H9 (cell line): ENCODE results near the gene TRIO. TPM values are rescaled to one million over a fixed set of nuclear protein-coding genes. Genes with fewer than 3 reads are reported as not detected.
A peak's percentile ranks its signal among the peaks of the same experiment; 100 is the strongest.

Experiments used
- DNase-seq: peaks from one replicate; pipeline ENCODE4 v3.0.0-alpha.2; 2017
- H2AFZ ChIP-seq: one replicate; pipeline ENCODE4 v1.6.1; 2013; ENCODE audit warnings: mild to moderate bottlenecking, low read length, control low read depth, moderate library complexity
- H2AK5ac ChIP-seq: 2 replicates; pipeline ENCODE4 v1.6.1; 2013; ENCODE audit warnings: low read length, control low read depth, mixed read lengths; ENCODE audit not compliant: insufficient read length
- H2BK120ac ChIP-seq: one replicate; pipeline ENCODE4 v1.6.1; 2013; ENCODE audit warnings: low read depth, mild to moderate bottlenecking, low read length, control low read depth, inconsistent platforms; ENCODE audit not compliant: poor library complexity, severe bottlenecking
- H2BK12ac ChIP-seq: 2 replicates; pipeline ENCODE4 v1.6.1; 2013; ENCODE audit warnings: low read length, control low read depth, mixed read lengths, low read depth; ENCODE audit not compliant: insufficient read length
- H2BK15ac ChIP-seq: 2 replicates; pipeline ENCODE4 v1.6.1; 2013; ENCODE audit warnings: low read depth, low read length, control low read depth
- H2BK20ac ChIP-seq: one replicate; pipeline ENCODE4 v1.6.1; 2013; ENCODE audit warnings: low read depth, mild to moderate bottlenecking, low read length, control low read depth, inconsistent platforms; ENCODE audit not compliant: poor library complexity, severe bottlenecking
- H2BK5ac ChIP-seq: 2 replicates; pipeline ENCODE4 v1.6.1; 2013; ENCODE audit warnings: low read length, control low read depth, mixed read lengths; ENCODE audit not compliant: insufficient read length
- H3K14ac ChIP-seq: 2 replicates; pipeline ENCODE4 v1.6.1; 2013; ENCODE audit warnings: low read length, control low read depth; ENCODE audit not compliant: insufficient read depth
- H3K18ac ChIP-seq: 2 replicates; pipeline ENCODE4 v1.6.1; 2013; ENCODE audit warnings: low read depth, mild to moderate bottlenecking, mixed read lengths, low read length, control low read depth; ENCODE audit not compliant: insufficient read length
- H3K23ac ChIP-seq: 2 replicates; pipeline ENCODE4 v1.6.1; 2013; ENCODE audit warnings: low read length, control low read depth, mixed read lengths, low read depth; ENCODE audit not compliant: insufficient read length
- H3K23me2 ChIP-seq: 2 replicates; pipeline ENCODE4 v1.6.1; 2013; ENCODE audit warnings: low read depth, mild to moderate bottlenecking, mixed read lengths, low read length, control low read depth; ENCODE audit not compliant: insufficient read length, poor library complexity, severe bottlenecking
- H3K27ac ChIP-seq: 2 replicates; pipeline ENCODE4 v1.5.1; 2013; ENCODE audit warnings: low read length, control low read depth, mixed read lengths, low read depth; ENCODE audit not compliant: insufficient read length
- H3K27me3 ChIP-seq: 2 replicates; pipeline ENCODE4 v1.6.1; 2013; ENCODE audit warnings: low read length, control low read depth, inconsistent platforms; ENCODE audit not compliant: insufficient read depth
- H3K4ac ChIP-seq: 2 replicates; pipeline ENCODE4 v1.6.1; 2013; ENCODE audit warnings: low read depth, mild to moderate bottlenecking, control low read depth, inconsistent platforms, low read length, moderate library complexity
- H3K4me1 ChIP-seq: 2 replicates; pipeline ENCODE4 v1.6.1; 2013; ENCODE audit warnings: low read length, control low read depth, inconsistent platforms; ENCODE audit not compliant: insufficient read depth
- H3K4me2 ChIP-seq: 2 replicates; pipeline ENCODE4 v1.6.1; 2013; ENCODE audit warnings: low read length, control low read depth, mixed read lengths; ENCODE audit not compliant: insufficient read length, insufficient read depth
- H3K56ac ChIP-seq: 2 replicates; pipeline ENCODE4 v1.6.1; 2013; ENCODE audit warnings: low read depth, mild to moderate bottlenecking, mixed read lengths, low read length, control low read depth; ENCODE audit not compliant: insufficient read length
- H3K79me1 ChIP-seq: 2 replicates; pipeline ENCODE4 v1.6.1; 2013; ENCODE audit warnings: low read depth, mild to moderate bottlenecking, moderate library complexity, low read length, control low read depth, inconsistent platforms; ENCODE audit not compliant: insufficient read depth, poor library complexity, severe bottlenecking
- H3K79me2 ChIP-seq: 2 replicates; pipeline ENCODE4 v1.6.1; 2013; ENCODE audit warnings: low read length, control low read depth, inconsistent platforms; ENCODE audit not compliant: insufficient read depth
- H3K9ac ChIP-seq: 2 replicates; pipeline ENCODE4 v1.6.1; 2013; ENCODE audit warnings: low read length, control low read depth, mixed read lengths; ENCODE audit not compliant: insufficient read length; ENCODE audit errors: extremely low read depth
- H3K9me3 ChIP-seq: one replicate; pipeline ENCODE4 v1.6.1; 2013; ENCODE audit warnings: low read depth, low read length, inconsistent platforms; ENCODE audit not compliant: control insufficient read depth
- H3T11ph ChIP-seq: one replicate; pipeline ENCODE4 v1.6.1; 2013; ENCODE audit warnings: mild to moderate bottlenecking, low read length, control low read depth, inconsistent platforms
- H4K20me1 ChIP-seq: one replicate; pipeline ENCODE4 v1.6.1; 2013; ENCODE audit not compliant: control insufficient read depth, insufficient read length, insufficient read depth
- H4K5ac ChIP-seq: 2 replicates; pipeline ENCODE4 v1.6.1; 2013; ENCODE audit warnings: low read depth, mild to moderate bottlenecking, mixed read lengths, low read length, control low read depth; ENCODE audit not compliant: insufficient read length
- H4K8ac ChIP-seq: replicated peaks from 2 replicates; pipeline ENCODE4 v1.6.1; 2013; ENCODE audit warnings: low read length, control low read depth, mixed read lengths, low read depth; ENCODE audit not compliant: insufficient read length
- H4K91ac ChIP-seq: 2 replicates; pipeline ENCODE4 v1.6.1; 2013; ENCODE audit warnings: low read depth, mild to moderate bottlenecking, moderate library complexity, mixed read lengths, low read length, control low read depth; ENCODE audit not compliant: insufficient read length
- H3K27ac Mint-ChIP-seq, 3 experiments: 2 replicates in 2 of 3; 3 replicates in 1 of 3; pipeline ENCODE4 v1.8.0; 2020 to 2021; ENCODE audit warnings: mixed read lengths in 3 of 3, mild to moderate bottlenecking in 1 of 3, moderate library complexity in 1 of 3
- H3K27me3 Mint-ChIP-seq: 2 replicates; pipeline ENCODE4 v1.8.0; 2021; ENCODE audit warnings: low read depth, mild to moderate bottlenecking, moderate library complexity, mixed read lengths
- H3K36me3 Mint-ChIP-seq, 3 experiments: 2 replicates in 2 of 3; 3 replicates in 1 of 3; pipeline ENCODE4 v1.8.0; 2020 to 2021; ENCODE audit warnings: low read depth in 3 of 3, mixed read lengths in 3 of 3; ENCODE audit not compliant: insufficient read depth in 1 of 3
- H3K4me1 Mint-ChIP-seq, 2 experiments: 2 replicates each; pipeline ENCODE4 v1.8.0; 2020; ENCODE audit warnings: mixed read lengths in 2 of 2
- H3K4me3 Mint-ChIP-seq, 2 experiments: 2 replicates in 1 of 2; 3 replicates in 1 of 2; pipeline ENCODE4 v1.8.0; 2020 to 2021; ENCODE audit warnings: mild to moderate bottlenecking in 2 of 2, mixed read lengths in 2 of 2, moderate library complexity in 1 of 2
- H3K9me3 Mint-ChIP-seq, 2 experiments: 2 replicates in 1 of 2; 3 replicates in 1 of 2; pipeline ENCODE4 v1.8.0; 2020; ENCODE audit warnings: mild to moderate bottlenecking in 2 of 2, mixed read lengths in 2 of 2, moderate library complexity in 1 of 2
- CTCF ChIP-seq: fragments of 200-600 bp; sonication (generic); conservative IDR thresholded peaks from 3 replicates; pipeline ENCODE4 v1.8.0; 2021; ENCODE audit warnings: antibody characterized with exemption, mild to moderate bottlenecking
- WGBS: extraction: QIAGEN DNeasy Blood & Tissue Kit; methylation state at CpG from one replicate; pipeline ENCODE4 v1.1.7; 2013; ENCODE audit warnings: missing lambda C conversion rate, low lambda C conversion rate, mixed read lengths; ENCODE audit not compliant: insufficient read length; ENCODE audit errors: extremely low coverage; 5-methylcytosine and 5-hydroxymethylcytosine counted together
- total RNA-seq: library from RNA; stranded (reverse); gene quantifications from 2 replicates; pipeline ENCODE4 v1.2.1, GENCODE V29; 2021

Gene TRIO
- total RNA-seq, 1 experiment from 2014 or later, result 87.8 TPM

- no peak overlapping the region for H3K27ac ChIP-seq
- H2BK12ac ChIP-seq, result no peak overlapping the region
- no peak overlapping the region for H2BK15ac ChIP-seq
- H3K4ac ChIP-seq, result no peak overlapping the region
- H2AFZ ChIP-seq, result no peak overlapping the region
- H3K9me3 ChIP-seq, result no peaks in the 10 kb centered on the region
- Mint-ChIP-seq H3K27ac (0 out of 7 replicates have a peak overlapping the region, but pooled peaks of 1 of the 3 experiments have one; percentile 61), H3K27me3 (no peaks in the 10 kb centered on the region; the same call in 1 of the 2 replicates), H3K36me3 (peaks cover 43 to 76% (median 74%) of the 10 kb centered on the region in 3 experiments; a peak in 6 of 7 replicates), H3K4me3 (no peak overlapping the region), H3K4me1 (peaks cover 8 to 11% of the 10 kb centered on the region in 2 experiments; a peak in 3 of 4 replicates), H3K9me3 (no peaks in the 10 kb centered on the region)
- H4K8ac ChIP-seq, result no peak overlapping the region
- no peak overlapping the region for H2BK120ac ChIP-seq
- H3K4me1 ChIP-seq, result no peaks in the 10 kb centered on the region
- H3K18ac ChIP-seq, result no peak overlapping the region
- H3K9ac ChIP-seq, result no peak overlapping the region
- WGBS, result no CpG with 5 or more reads among the region's 10 CpGs
- H3K4me2 ChIP-seq, result no peak overlapping the region
- H2BK5ac ChIP-seq, result no peak overlapping the region
- no peak overlapping the region for H3T11ph ChIP-seq
- H3K56ac ChIP-seq, result no peak overlapping the region
- no peak overlapping the region for H4K5ac ChIP-seq
- no peaks in the 10 kb centered on the region for H3K27me3 ChIP-seq
- no peak overlapping the region for H3K14ac ChIP-seq
- H2BK20ac ChIP-seq, result no peak overlapping the region
- no peak overlapping the region for H3K23ac ChIP-seq
- H4K91ac ChIP-seq, result no peak overlapping the region
- no peak overlapping the region for H2AK5ac ChIP-seq
- no peaks in the 10 kb centered on the region for H3K23me2 ChIP-seq
- no peaks in the 10 kb centered on the region for H4K20me1 ChIP-seq
- no peak for TF ChIP-seq CTCF
- no peaks in the 10 kb centered on the region for H3K79me1 ChIP-seq
- H3K79me2 ChIP-seq, result no peaks in the 10 kb centered on the region
- DNase-seq, result no peak
Observed at GRCh38 chr5:14366763-14367162, 223.6 kb downstream of the TRIO start.
